Breast epithelium (tissue), 4 donors: Measurements from ENCODE around the gene DPM1. TPM values are rescaled to one million over a fixed set of nuclear protein-coding genes. Genes with fewer than 3 reads are reported as not detected.

Experiments used
- DNase-seq, 2 donors: peaks; one replicate each; pipeline ENCODE4 v3.0.0-alpha.2; 2019; ENCODE audit warnings: low spot score in 2 of 2
- H3K27ac ChIP-seq, 2 donors: fragments of 200-600 bp; sonication (generic) in 1 of 2; one replicate each; pipeline ENCODE4 v1.5.1; 2016 to 2019; ENCODE audit warnings: mild to moderate bottlenecking in 1 of 2
- H3K27me3 ChIP-seq, 2 donors: fragments of 200-600 bp; sonication (generic) in 1 of 2; one replicate each; pipeline versions ENCODE4 v1.5.1 to v1.6.0; 2017 to 2019; ENCODE audit warnings: control low read depth in 1 of 2, mild to moderate bottlenecking in 1 of 2
- H3K36me3 ChIP-seq: fragments of 200-600 bp; one replicate; pipeline ENCODE4 v1.5.1; 2019
- H3K4me1 ChIP-seq, 2 donors: fragments of 200-600 bp; sonication (generic); one replicate each; pipeline ENCODE4 v1.5.1; 2016 to 2019; ENCODE audit warnings: control low read depth in 1 of 2
- H3K4me3 ChIP-seq, 3 donors: fragments of 200-600 bp; sonication (generic); 1 replicate in 2 of 3; 2 replicates in 1 of 3; pipeline ENCODE4 v1.5.1; 2016 to 2019; ENCODE audit warnings: mild to moderate bottlenecking in 3 of 3, moderate library complexity in 2 of 3
- H3K9me3 ChIP-seq, 2 donors: fragments of 200-600 bp; sonication (generic) in 1 of 2; one replicate each; pipeline ENCODE4 v1.5.1; 2016 to 2019; ENCODE audit warnings: control low read depth in 1 of 2
- CTCF ChIP-seq, 3 donors: fragments of 450-650 bp; IDR thresholded peaks; one replicate each; pipeline ENCODE4 v1.5.1; 2016 to 2017; ENCODE audit warnings: antibody characterized with exemption in 3 of 3, mild to moderate bottlenecking in 3 of 3, moderate library complexity in 3 of 3
- POLR2A ChIP-seq: fragments of 450-650 bp; IDR thresholded peaks from one replicate; pipeline ENCODE4 v1.6.1; 2016; ENCODE audit warnings: antibody characterized with exemption, mild to moderate bottlenecking, moderate library complexity
- POLR2AphosphoS5 ChIP-seq, 3 donors: sonication (generic); formaldehyde crosslinking; IDR thresholded peaks; one replicate each; pipeline ENCODE4 v1.6.1; 2017; ENCODE audit warnings: antibody characterized with exemption in 3 of 3
- intact Hi-C: fragments of 100-400 bp; cut with DNase I; formaldehyde crosslinking; loops from one replicate; pipeline ENCODE4 v1.15.1; 2023; ENCODE audit warnings: low total_unique reads
- total RNA-seq, 3 donors: library from RNA; depleted of rRNA; stranded (reverse); fragments of >200 nt; gene quantifications; one replicate each; pipeline ENCODE4 v1.1.0, GENCODE V29; 2016

DPM1 gene
- total RNA-seq, 3 donors from 2014 or later = 43.4 to 61.2 (median 53.4) TPM

GRCh38 chr20:51002633-51003032 lies 44.3 kb upstream of the DPM1 start:
- no peak for DNase-seq
- no peaks in the 10 kb centered on the region for H3K27me3 ChIP-seq
- H3K27ac ChIP-seq = no peak overlapping the region
- intact Hi-C loops = no loop called here
- TF ChIP-seq POLR2AphosphoS5 (IDR thresholded peaks at IDR 0.05) = no peak
- no peak for TF ChIP-seq POLR2A
- TF ChIP-seq CTCF (IDR thresholded peaks at IDR 0.05) = no peak
- H3K36me3 ChIP-seq = no peaks in the 10 kb centered on the region
- no peaks in the 10 kb centered on the region for H3K9me3 ChIP-seq
- no peaks in the 10 kb centered on the region for H3K4me1 ChIP-seq
- no peak overlapping the region for H3K4me3 ChIP-seq

DNA sequence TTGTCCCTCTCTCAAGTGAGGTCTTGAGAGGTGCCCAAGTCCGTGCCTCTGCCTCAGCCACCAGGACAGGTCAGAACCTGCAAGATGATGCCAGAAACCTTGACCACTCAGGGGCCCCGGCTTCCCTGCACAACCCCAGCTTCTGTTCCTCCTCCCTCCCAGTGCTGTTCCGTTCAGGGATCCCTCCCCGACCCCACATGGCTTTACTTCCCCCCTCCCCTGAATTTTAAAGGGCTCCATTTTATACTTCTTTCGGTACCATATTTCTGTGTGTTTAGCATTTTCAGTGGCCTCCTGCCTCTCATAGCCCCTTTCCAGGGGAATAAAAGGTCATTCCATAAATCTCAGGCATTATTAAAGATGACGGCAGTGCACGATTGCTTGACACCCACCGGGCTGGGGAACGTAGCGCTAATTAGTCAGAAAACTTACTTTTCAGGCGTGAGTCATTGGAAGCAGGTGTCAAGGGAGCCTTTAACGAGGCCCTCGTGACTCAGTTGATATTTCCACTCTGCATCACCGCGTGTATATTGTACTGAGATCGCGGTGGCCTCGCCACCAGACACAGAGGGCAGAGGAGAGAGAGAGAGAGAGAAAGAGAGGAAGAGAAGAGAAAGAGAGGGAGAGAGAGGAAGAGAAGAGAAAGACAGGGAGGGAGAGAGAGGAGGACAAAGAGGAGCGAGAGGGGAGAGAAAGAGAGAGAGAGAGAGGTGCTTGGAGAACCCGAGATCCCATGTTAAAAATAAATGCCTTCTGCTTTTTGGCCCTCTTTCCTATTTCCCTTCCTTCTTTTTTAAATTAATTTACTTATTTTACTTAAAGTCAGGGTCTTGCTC lies 43.3 kb upstream of the DPM1 start:
- intact Hi-C loops = no loop called here
- Histone ChIP-seq H3K9me3 (no peaks in the 10 kb centered on the region), H3K4me3 (no peak overlapping the region), H3K4me1 (no peaks in the 10 kb centered on the region), H3K27ac (no peak overlapping the region), H3K27me3 (peaks cover 0 to 2% of the 10 kb centered on the region in 2 donors), H3K36me3 (no peaks in the 10 kb centered on the region)
- no peak for TF ChIP-seq POLR2AphosphoS5 (IDR thresholded peaks at IDR 0.05)
- TF ChIP-seq CTCF (IDR thresholded peaks at IDR 0.05) = no peak
- no peak for TF ChIP-seq POLR2A
- DNase-seq = no peak

- DNase-seq = no peak
- Histone ChIP-seq H3K4me3 (no peak overlapping the region), H3K27me3 (peaks cover 0 to 3% of the 10 kb centered on the region in 2 donors), H3K4me1 (no peaks in the 10 kb centered on the region), H3K36me3 (no peaks in the 10 kb centered on the region), H3K9me3 (no peaks in the 10 kb centered on the region), H3K27ac (no peak overlapping the region)
- TF ChIP-seq POLR2AphosphoS5 (IDR thresholded peaks at IDR 0.05) = no peak
- TF ChIP-seq CTCF (IDR thresholded peaks at IDR 0.05) = no peak
- no peak for TF ChIP-seq POLR2A
- intact Hi-C loops = no loop called here
Measured at GRCh38 chr20:50999355-50999754, 41.0 kb upstream of the DPM1 start.

DNA sequence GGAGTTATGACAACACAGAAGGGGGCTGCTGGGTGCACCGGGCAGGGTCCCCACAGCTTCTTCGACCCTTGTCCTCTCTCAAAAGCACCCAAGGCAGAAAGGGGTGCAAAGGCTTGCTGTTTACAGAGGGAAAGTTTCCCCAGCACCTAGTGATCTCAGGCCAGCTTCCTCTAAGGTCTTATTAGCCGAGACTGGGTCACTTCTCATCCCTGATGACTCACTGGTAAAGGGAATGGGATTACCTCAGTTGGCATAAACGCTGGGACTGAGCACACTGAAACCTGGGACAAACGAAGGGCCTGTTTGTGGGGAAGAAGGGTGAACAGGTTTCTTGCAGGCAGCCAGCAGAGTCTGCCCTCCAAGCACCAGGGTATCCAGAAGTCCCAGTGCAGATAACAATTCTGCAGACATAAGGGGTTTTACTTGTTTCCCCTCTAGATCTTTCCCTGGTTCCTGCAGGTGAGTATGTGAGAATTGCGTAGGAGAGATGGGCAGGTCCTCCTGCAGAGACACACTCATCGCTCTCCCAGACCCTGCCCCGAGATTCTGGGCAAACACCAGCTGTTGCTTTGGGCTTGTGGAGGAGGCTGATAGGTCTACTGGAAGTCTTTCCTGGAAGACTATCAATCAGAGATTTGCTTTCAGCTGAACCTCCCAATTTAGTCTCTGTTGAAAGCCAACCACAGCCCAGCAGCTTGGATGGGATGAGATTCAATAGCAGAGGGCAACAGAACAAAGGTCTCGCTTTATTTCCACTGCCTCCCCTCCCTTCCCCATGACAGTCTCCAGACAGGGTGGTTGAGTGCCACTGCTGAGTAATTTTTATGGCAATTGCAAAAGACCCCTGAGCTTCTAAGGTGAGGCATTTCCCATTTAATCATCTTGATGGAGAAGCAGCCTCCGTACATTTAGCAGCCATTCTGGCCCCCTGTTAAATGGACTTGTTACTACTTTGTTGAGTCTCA lies 38.9 kb upstream of the DPM1 start:
- no peak for DNase-seq
- Histone ChIP-seq H3K36me3 (no peaks in the 10 kb centered on the region), H3K9me3 (no peaks in the 10 kb centered on the region), H3K4me3 (no peak overlapping the region), H3K27me3 (peaks cover 0 to 3% of the 10 kb centered on the region in 2 donors), H3K4me1 (no peaks in the 10 kb centered on the region), H3K27ac (no peak overlapping the region)
- TF ChIP-seq POLR2AphosphoS5 (IDR thresholded peaks at IDR 0.05) (no peak), POLR2A (no peak), CTCF (IDR thresholded peaks at IDR 0.05) (no peak)
- intact Hi-C loops = loop anchor here (2.0 kb wide), 1 partner anchor 310 kb away; no protein-coding TSS in a partner anchor
